K562 (cell line): ENCODE data around the gene CDC5L. TPM values are rescaled to one million over a fixed set of nuclear protein-coding genes. Genes with fewer than 3 reads are reported as not detected.

Experiments used
- BRF2 ChIP-seq: IDR thresholded peaks from 3 replicates; pipeline ENCODE4 v1.6.1; 2011; ENCODE audit warnings: borderline replicate concordance, mild to moderate bottlenecking; ENCODE audit not compliant: insufficient read length, insufficient read depth
- ILK ChIP-seq: fragments of 450-650 bp; IDR thresholded peaks from 2 replicates; pipeline ENCODE4 v1.6.1; 2016; ENCODE audit warnings: missing genetic modification characterization, low read depth, mild to moderate bottlenecking, missing compliant biosample characterization, moderate library complexity, borderline replicate concordance
- KLF13 ChIP-seq: fragments of 450-650 bp; IDR thresholded peaks from 2 replicates; pipeline ENCODE4 v1.6.1; 2016; ENCODE audit warnings: missing genetic modification characterization, low read depth, mild to moderate bottlenecking, missing compliant biosample characterization, moderate library complexity, borderline replicate concordance
- KLF16 ChIP-seq: IDR thresholded peaks from 2 replicates; pipeline ENCODE4 v1.6.1; 2016; ENCODE audit warnings: antibody characterized with exemption
- NEUROD1 ChIP-seq: fragments of 150-350 bp; IDR thresholded peaks from 2 replicates; pipeline ENCODE4 v1.6.1; 2014; ENCODE audit warnings: borderline replicate concordance, low read length, low read depth; ENCODE audit not compliant: partially characterized antibody
- NFATC3 ChIP-seq: fragments of 450-650 bp; IDR thresholded peaks from 2 replicates; pipeline ENCODE4 v1.6.1; 2017; ENCODE audit warnings: mild to moderate bottlenecking
- NR2C1 ChIP-seq, 2 experiments: fragments of 450-650 bp; IDR thresholded peaks; 2 replicates each; pipeline ENCODE4 v1.6.1; 2017; ENCODE audit warnings: mild to moderate bottlenecking in 2 of 2, antibody characterized with exemption in 1 of 2, inconsistent platforms in 1 of 2, missing compliant biosample characterization in 1 of 2, missing genetic modification characterization in 1 of 2
- RAD21 ChIP-seq, 2 experiments: fragments of 250-450 bp in 1 of 2; fragments of 450-650 bp in 1 of 2; sonication (Bioruptor Pico) in 1 of 2; formaldehyde crosslinking in 1 of 2; IDR thresholded peaks in 1 of 2; conservative IDR thresholded peaks in 1 of 2; 2 replicates each; pipeline versions ENCODE4 v1.4.0 to v1.8.0; 2020 to 2022; ENCODE audit warnings: mild to moderate bottlenecking in 2 of 2, moderate library complexity in 1 of 2
- RBFOX2 ChIP-seq: fragments of 200-400 bp; formaldehyde crosslinking; IDR thresholded peaks from 2 replicates; pipeline ENCODE4 v1.6.1; 2017; ENCODE audit warnings: low read depth, mild to moderate bottlenecking, low read length, moderate library complexity
- TARDBP ChIP-seq: fragments of 450-650 bp; IDR thresholded peaks from 2 replicates; pipeline ENCODE4 v1.6.1; 2016
- TRIM25 ChIP-seq: fragments of 450-650 bp; IDR thresholded peaks from 2 replicates; pipeline ENCODE4 v1.7.0; 2016; ENCODE audit warnings: borderline replicate concordance
- ZBTB1 ChIP-seq: sonication (generic); formaldehyde crosslinking; IDR thresholded peaks from 2 replicates; pipeline ENCODE4 v1.8.1; 2023; ENCODE audit warnings: missing genetic modification reagents, low read depth, mild to moderate bottlenecking, borderline replicate concordance
- ZC3H4 ChIP-seq: sonication (generic); formaldehyde crosslinking; IDR thresholded peaks from 2 replicates; pipeline ENCODE4 v1.9.0; 2021; ENCODE audit warnings: missing genetic modification reagents, borderline replicate concordance
- ZFX ChIP-seq: sonication (generic); formaldehyde crosslinking; IDR thresholded peaks from 2 replicates; pipeline ENCODE4 v1.8.0; 2022; ENCODE audit warnings: mild to moderate bottlenecking, missing genetic modification reagents, moderate library complexity
- ZNF224 ChIP-seq: sonication (generic); formaldehyde crosslinking; IDR thresholded peaks from 2 replicates; pipeline ENCODE4 v1.8.0; 2022; ENCODE audit warnings: mild to moderate bottlenecking, missing genetic modification reagents
- ZNF445 ChIP-seq: fragments of 250-450 bp; sonication (Bioruptor Pico); IDR thresholded peaks from 2 replicates; pipeline ENCODE4 v1.4.0; 2020; ENCODE audit warnings: low read depth, mild to moderate bottlenecking, moderate library complexity
- polyA plus RNA-seq, 8 experiments: library from polyadenylated mRNA; depleted of rRNA in 4 of 8; stranded (reverse) in 5 of 8; unstranded in 3 of 8; fragments of >200 nt; fragmentation: Nextera tagmentation in 2 of 8; fragmentation: Illumina TruSeq in 1 of 8; extraction: Ambion mirVana in 2 of 8; extraction: Trizol in 1 of 8; gene quantifications; 2 replicates each; pipeline versions ENCODE4 v1.2.1 to v1.2.3, GENCODE V29; 2011 to 2014; ENCODE audit warnings: inconsistent platforms in 1 of 8, missing spikeins in 1 of 8
- total RNA-seq, 7 experiments: library from RNA; depleted of rRNA in 6 of 7; stranded (reverse); fragments of >200 nt in 6 of 7; fragmentation: Illumina TruSeq in 2 of 7; extraction: Trizol in 2 of 7; gene quantifications; 2 replicates each; pipeline versions ENCODE4 v1.2.1 to v1.2.3, GENCODE V29; 2011 to 2021; ENCODE audit warnings: low replicate concordance in 1 of 7
- TF ChIP-seq, protein P1 (sequence below): fragments of 450-650 bp; IDR thresholded peaks from 2 replicates; pipeline ENCODE4 v1.6.1; 2017; ENCODE audit warnings: mild to moderate bottlenecking, moderate library complexity
- TF ChIP-seq, protein P2 (sequence below): fragments of 250-450 bp; sonication (Bioruptor Pico); IDR thresholded peaks from 2 replicates; pipeline ENCODE4 v1.4.0; 2020; ENCODE audit warnings: borderline replicate concordance
- TF ChIP-seq, protein P3 (sequence below): fragments of 250-450 bp; sonication (Bioruptor Pico); IDR thresholded peaks from 2 replicates; pipeline ENCODE4 v1.8.0; 2022; ENCODE audit warnings: moderate library complexity, mild to moderate bottlenecking, inconsistent platforms

Gene CDC5L
- total and polyA plus RNA-seq, 9 of the 15 experiments (the other 6 are each of a cell fraction or from before 2014, with no cell fraction given) = 22.3 to 44.2 (median 30.8) TPM

DNA sequence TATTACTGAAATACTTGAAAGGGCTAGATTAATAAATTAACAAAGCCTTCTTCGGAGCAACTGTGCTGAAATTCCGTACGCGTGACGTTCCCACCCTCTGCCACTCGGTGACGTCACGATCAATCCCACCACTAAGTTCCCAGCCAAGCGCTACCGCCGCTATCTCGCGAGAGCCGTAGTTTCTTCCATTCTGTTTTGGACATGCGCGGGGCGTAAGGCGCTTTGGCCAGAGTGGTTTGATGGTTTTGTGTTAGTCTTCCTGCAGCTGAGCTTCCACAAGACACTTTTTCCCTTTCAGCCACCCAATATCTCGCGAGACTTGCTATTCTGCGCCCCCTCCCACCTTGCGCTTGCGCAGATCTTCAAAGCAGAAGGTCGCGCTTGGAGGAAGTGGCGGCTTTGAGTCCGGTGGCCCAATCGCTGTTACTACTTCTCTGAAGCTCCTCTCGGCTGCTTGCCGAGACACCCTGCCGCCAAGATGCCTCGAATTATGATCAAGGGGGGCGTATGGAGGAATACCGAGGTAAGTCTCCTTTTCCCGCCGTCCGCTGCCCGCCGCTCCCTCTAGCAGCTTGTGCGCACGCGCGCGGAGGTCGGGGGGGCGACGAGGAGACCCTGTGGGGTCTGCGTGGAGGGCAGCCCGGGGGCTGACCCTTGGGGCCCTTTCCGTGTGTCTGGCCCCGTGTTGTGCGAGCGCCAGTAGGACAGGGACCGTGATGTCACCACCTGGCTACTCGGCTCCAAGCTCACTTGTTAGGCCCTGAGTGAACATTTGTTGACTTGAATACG lies at the start of gene CDC5L (continued):
- TF ChIP-seq, protein P1, sequence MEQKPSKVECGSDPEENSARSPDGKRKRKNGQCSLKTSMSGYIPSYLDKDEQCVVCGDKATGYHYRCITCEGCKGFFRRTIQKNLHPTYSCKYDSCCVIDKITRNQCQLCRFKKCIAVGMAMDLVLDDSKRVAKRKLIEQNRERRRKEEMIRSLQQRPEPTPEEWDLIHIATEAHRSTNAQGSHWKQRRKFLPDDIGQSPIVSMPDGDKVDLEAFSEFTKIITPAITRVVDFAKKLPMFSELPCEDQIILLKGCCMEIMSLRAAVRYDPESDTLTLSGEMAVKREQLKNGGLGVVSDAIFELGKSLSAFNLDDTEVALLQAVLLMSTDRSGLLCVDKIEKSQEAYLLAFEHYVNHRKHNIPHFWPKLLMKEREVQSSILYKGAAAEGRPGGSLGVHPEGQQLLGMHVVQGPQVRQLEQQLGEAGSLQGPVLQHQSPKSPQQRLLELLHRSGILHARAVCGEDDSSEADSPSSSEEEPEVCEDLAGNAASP = no peak
- TF ChIP-seq RAD21 (CRISPR knock-in tag; conservative IDR thresholded peaks at IDR 0.05 in 1 of 2, IDR thresholded peaks at IDR 0.05 in 1 of 2) = no peak
- no peak for TF ChIP-seq ILK (tag)
- TF ChIP-seq ZFX (CRISPR knock-in tag) = peak; percentile 91
- TF ChIP-seq ZNF224 (CRISPR knock-in tag) = peak; percentile 59; the same call in 1 of the 2 replicates
- no peak for TF ChIP-seq NFATC3
- TF ChIP-seq NR2C1 (IDR thresholded peaks at IDR 0.05) = no peak
- peak; percentile 43 for TF ChIP-seq NR2C1 (tag; IDR thresholded peaks at IDR 0.05)
- TF ChIP-seq, protein P2, sequence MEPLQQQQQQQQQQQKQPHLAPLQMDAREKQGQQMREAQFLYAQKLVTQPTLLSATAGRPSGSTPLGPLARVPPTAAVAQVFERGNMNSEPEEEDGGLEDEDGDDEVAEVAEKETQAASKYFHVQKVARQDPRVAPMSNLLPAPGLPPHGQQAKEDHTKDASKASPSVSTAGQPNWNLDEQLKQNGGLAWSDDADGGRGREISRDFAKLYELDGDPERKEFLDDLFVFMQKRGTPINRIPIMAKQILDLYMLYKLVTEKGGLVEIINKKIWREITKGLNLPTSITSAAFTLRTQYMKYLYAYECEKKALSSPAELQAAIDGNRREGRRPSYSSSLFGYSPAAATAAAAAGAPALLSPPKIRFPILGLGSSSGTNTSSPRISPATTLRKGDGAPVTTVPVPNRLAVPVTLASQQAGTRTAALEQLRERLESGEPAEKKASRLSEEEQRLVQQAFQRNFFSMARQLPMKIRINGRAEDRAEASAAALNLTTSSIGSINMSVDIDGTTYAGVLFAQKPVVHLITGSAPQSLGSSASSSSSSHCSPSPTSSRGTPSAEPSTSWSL (CRISPR knock-in tag) = peak; percentile 94; the same call in 1 of the 2 replicates
- TF ChIP-seq NEUROD1 = peak; percentile 46
- TF ChIP-seq BRF2 = no peak
- TF ChIP-seq ZBTB1 (CRISPR knock-in tag) = no peak
- TF ChIP-seq ZC3H4 (CRISPR knock-in tag) = no peak
- peak; percentile 81 for TF ChIP-seq KLF13 (tag)
- TF ChIP-seq RBFOX2 = peak; percentile 89
- TF ChIP-seq KLF16 = no peak
- TF ChIP-seq ZNF445 = no peak
- TF ChIP-seq, protein P3, sequence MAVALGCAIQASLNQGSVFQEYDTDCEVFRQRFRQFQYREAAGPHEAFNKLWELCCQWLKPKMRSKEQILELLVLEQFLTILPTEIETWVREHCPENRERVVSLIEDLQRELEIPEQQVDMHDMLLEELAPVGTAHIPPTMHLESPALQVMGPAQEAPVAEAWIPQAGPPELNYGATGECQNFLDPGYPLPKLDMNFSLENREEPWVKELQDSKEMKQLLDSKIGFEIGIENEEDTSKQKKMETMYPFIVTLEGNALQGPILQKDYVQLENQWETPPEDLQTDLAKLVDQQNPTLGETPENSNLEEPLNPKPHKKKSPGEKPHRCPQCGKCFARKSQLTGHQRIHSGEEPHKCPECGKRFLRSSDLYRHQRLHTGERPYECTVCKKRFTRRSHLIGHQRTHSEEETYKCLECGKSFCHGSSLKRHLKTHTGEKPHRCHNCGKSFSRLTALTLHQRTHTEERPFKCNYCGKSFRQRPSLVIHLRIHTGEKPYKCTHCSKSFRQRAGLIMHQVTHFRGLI (CRISPR knock-in tag) = 0 out of 2 replicates have a peak, but pooled peaks have one; percentile 10
- TF ChIP-seq TARDBP = peak; percentile 66; the same call in 1 of the 2 replicates
- no peak for TF ChIP-seq TRIM25
